Ectodermal cell (in vitro differentiated cells): ENCODE data around the gene ADGRA1.

Experiments used
- H3K27ac ChIP-seq: 2 replicates; pipeline ENCODE4 v1.7.0; 2013; ENCODE audit warnings: mild to moderate bottlenecking, low read depth, low read length; ENCODE audit not compliant: insufficient read depth, poor library complexity, severe bottlenecking
- H3K27me3 ChIP-seq: 2 replicates; pipeline ENCODE4 v1.7.0; 2013; ENCODE audit warnings: mild to moderate bottlenecking, low read length; ENCODE audit not compliant: insufficient read depth, control insufficient read depth, poor library complexity, severe bottlenecking
- H3K36me3 ChIP-seq: one replicate; pipeline ENCODE4 v1.7.0; 2013; ENCODE audit warnings: low read length; ENCODE audit not compliant: control insufficient read depth, insufficient read depth
- H3K4me1 ChIP-seq: one replicate; pipeline ENCODE4 v1.7.0; 2013; ENCODE audit warnings: low read length; ENCODE audit not compliant: control insufficient read depth, insufficient read depth
- H3K4me3 ChIP-seq: 2 replicates; pipeline ENCODE4 v1.7.0; 2013; ENCODE audit warnings: low read depth, low read length, control low read depth; ENCODE audit not compliant: insufficient read depth
- H3K9me3 ChIP-seq: 2 replicates; pipeline ENCODE4 v1.7.0; 2013; ENCODE audit warnings: mild to moderate bottlenecking, low read length, moderate library complexity; ENCODE audit not compliant: control insufficient read depth
- WGBS, 2 experiments: methylation state at CpG; one replicate each; pipeline ENCODE4 v1.1.7; 2013; ENCODE audit warnings: missing lambda C conversion rate in 2 of 2; 5-methylcytosine and 5-hydroxymethylcytosine counted together

The ADGRA1 gene

GRCh38 chr10:133094286-133094685, 6.6 kb downstream of the ADGRA1 start:
- peaks cover 41% of the 10 kb centered on the region for H3K27me3 ChIP-seq
- peaks cover 1% of the 10 kb centered on the region for H3K4me1 ChIP-seq

GRCh38 chr10:133094866-133095265, 7.1 kb downstream of the ADGRA1 start:
- Histone ChIP-seq H3K27ac (no peak overlapping the region), H3K27me3 (peaks cover 35% of the 10 kb centered on the region), H3K4me3 (no peak overlapping the region), H3K4me1 (no peaks in the 10 kb centered on the region), H3K36me3 (no peaks in the 10 kb centered on the region), H3K9me3 (no peaks in the 10 kb centered on the region)
- WGBS, 2 experiments = 94 to 95% methylated on average over 17 of the region's 17 CpGs

More at GRCh38 chr10:133094286-133094685, 6.6 kb downstream of the ADGRA1 start:
- Histone ChIP-seq H3K36me3 (no peaks in the 10 kb centered on the region), H3K4me3 (no peak overlapping the region), H3K9me3 (no peaks in the 10 kb centered on the region), H3K27ac (no peak overlapping the region)
- 90 to 91% methylated on average over 22 of the region's 22 CpGs for WGBS, 2 experiments

GRCh38 chr10:133095586-133095985, 7.9 kb downstream of the ADGRA1 start:
- Histone ChIP-seq H3K9me3 (no peaks in the 10 kb centered on the region), H3K27me3 (peaks cover 28% of the 10 kb centered on the region), H3K27ac (no peak overlapping the region), H3K4me1 (peaks cover 4% of the 10 kb centered on the region), H3K36me3 (no peaks in the 10 kb centered on the region), H3K4me3 (no peak overlapping the region)
- WGBS, 2 experiments = 91 to 94% methylated on average over 16 of the region's 16 CpGs

GRCh38 chr10:133096616-133097269, 9.0 kb downstream of the ADGRA1 start:
- H3K27ac ChIP-seq = no peak overlapping the region
- H3K4me3 ChIP-seq = no peak overlapping the region
- peaks cover 17% of the 10 kb centered on the region for H3K27me3 ChIP-seq
- 76 to 78% methylated on average over 28 of the region's 28 CpGs for WGBS, 2 experiments
- no peaks in the 10 kb centered on the region for H3K36me3 ChIP-seq
- no peaks in the 10 kb centered on the region for H3K9me3 ChIP-seq
- H3K4me1 ChIP-seq = peaks cover 15% of the 10 kb centered on the region

GRCh38 chr10:133097418-133097817, 9.7 kb downstream of the ADGRA1 start:
- Histone ChIP-seq H3K27me3 (peaks cover 13% of the 10 kb centered on the region), H3K36me3 (no peaks in the 10 kb centered on the region), H3K27ac (no peak overlapping the region), H3K4me1 (peaks cover 22% of the 10 kb centered on the region), H3K4me3 (no peak overlapping the region), H3K9me3 (no peaks in the 10 kb centered on the region)
- 95% methylated on average over 18 of the region's 18 CpGs for WGBS, 2 experiments

GRCh38 chr10:133097961-133098360, 10.2 kb downstream of the ADGRA1 start:
- H3K4me1 ChIP-seq = peaks cover 25% of the 10 kb centered on the region
- H3K4me3 ChIP-seq = no peak overlapping the region
- no peaks in the 10 kb centered on the region for H3K36me3 ChIP-seq
- no peak overlapping the region for H3K27ac ChIP-seq
- H3K27me3 ChIP-seq = peaks cover 8% of the 10 kb centered on the region
- no peaks in the 10 kb centered on the region for H3K9me3 ChIP-seq
- WGBS, 2 experiments = 92 to 95% methylated on average over 11 of the region's 11 CpGs

- Histone ChIP-seq H3K27me3 (peaks cover 3% of the 10 kb centered on the region), H3K4me3 (no peak overlapping the region), H3K4me1 (peaks cover 25% of the 10 kb centered on the region), H3K36me3 (no peaks in the 10 kb centered on the region), H3K9me3 (no peaks in the 10 kb centered on the region), H3K27ac (no peak overlapping the region)
- 90 to 91% methylated on average over 44 of the region's 44 CpGs for WGBS, 2 experiments
Measured at GRCh38 chr10:133098426-133099124, 10.9 kb downstream of the ADGRA1 start.

- Histone ChIP-seq H3K27ac (no peak overlapping the region), H3K4me3 (no peak overlapping the region), H3K4me1 (peaks cover 25% of the 10 kb centered on the region), H3K27me3 (peaks cover 3% of the 10 kb centered on the region), H3K9me3 (no peaks in the 10 kb centered on the region), H3K36me3 (no peaks in the 10 kb centered on the region)
- 92 to 96% methylated on average over 5 of the region's 5 CpGs for WGBS, 2 experiments
Measured at GRCh38 chr10:133099571-133099970, 11.8 kb downstream of the ADGRA1 start.

GRCh38 chr10:133100186-133100585, 12.5 kb downstream of the ADGRA1 start:
- Histone ChIP-seq H3K4me1 (peaks cover 25% of the 10 kb centered on the region), H3K36me3 (no peaks in the 10 kb centered on the region), H3K9me3 (no peaks in the 10 kb centered on the region), H3K27ac (no peak overlapping the region), H3K27me3 (peaks cover 3% of the 10 kb centered on the region), H3K4me3 (no peak overlapping the region)
- WGBS, 2 experiments = 92 to 93% methylated on average over 24 of the region's 24 CpGs

GRCh38 chr10:133100706-133101415, 13.1 kb downstream of the ADGRA1 start:
- H3K9me3 ChIP-seq = no peaks in the 10 kb centered on the region
- H3K27ac ChIP-seq = no peak overlapping the region
- H3K27me3 ChIP-seq = peaks cover 3% of the 10 kb centered on the region
- H3K4me1 ChIP-seq = peaks cover 25% of the 10 kb centered on the region
- 28 to 30% methylated on average over 37 of the region's 37 CpGs for WGBS, 2 experiments
- no peak overlapping the region for H3K4me3 ChIP-seq
- no peaks in the 10 kb centered on the region for H3K36me3 ChIP-seq
